Mesenchymal stem cell (in vitro differentiated cells and primary cell): ENCODE results near the gene RINL.
"Not testable (repeated sequence)": the region's sequence is repeated elsewhere in the genome, so short reads cannot be mapped to it uniquely, and the experiment has no call there.

Source experiments
- DNase-seq: peaks from one replicate; pipeline ENCODE4 v3.0.0-alpha.2; 2013
- H2AFZ ChIP-seq: one replicate; pipeline ENCODE4 v1.6.1; 2013; ENCODE audit warnings: low read depth, mild to moderate bottlenecking, control low read depth, inconsistent platforms, low read length, moderate library complexity
- H2AK5ac ChIP-seq: 2 replicates; pipeline ENCODE4 v1.6.1; 2013; ENCODE audit warnings: low read length, moderate library complexity, mild to moderate bottlenecking, inconsistent platforms; ENCODE audit not compliant: severe bottlenecking
- H2BK120ac ChIP-seq: one replicate; pipeline ENCODE4 v1.6.1; 2013; ENCODE audit warnings: low read depth, mild to moderate bottlenecking, inconsistent platforms, low read length, moderate library complexity
- H2BK12ac ChIP-seq, 2 experiments: one replicate each; pipeline ENCODE4 v1.6.1; 2013; ENCODE audit warnings: inconsistent platforms in 2 of 2, low read length in 2 of 2, mild to moderate bottlenecking in 2 of 2, moderate library complexity in 2 of 2, control low read depth in 1 of 2
- H2BK15ac ChIP-seq: one replicate; pipeline ENCODE4 v1.6.1; 2013; ENCODE audit warnings: mild to moderate bottlenecking, low read depth, inconsistent platforms; ENCODE audit not compliant: poor library complexity, severe bottlenecking
- H2BK5ac ChIP-seq: 2 replicates; pipeline ENCODE4 v1.6.1; 2013; ENCODE audit warnings: low read depth, mild to moderate bottlenecking, low read length, control low read depth, inconsistent platforms; ENCODE audit not compliant: poor library complexity, severe bottlenecking
- H3K14ac ChIP-seq, 2 experiments: one replicate each; pipeline ENCODE4 v1.6.1; 2013; ENCODE audit warnings: inconsistent platforms in 2 of 2, low read length in 2 of 2, control low read depth in 1 of 2, mild to moderate bottlenecking in 1 of 2, moderate library complexity in 1 of 2
- H3K18ac ChIP-seq, 2 experiments: one replicate each; pipeline ENCODE4 v1.6.1; 2013; ENCODE audit warnings: inconsistent platforms in 2 of 2, low read length in 2 of 2, control low read depth in 1 of 2, low read depth in 1 of 2, mild to moderate bottlenecking in 1 of 2
- H3K23ac ChIP-seq, 2 experiments: one replicate each; pipeline ENCODE4 v1.6.1; 2013; ENCODE audit warnings: inconsistent platforms in 2 of 2, low read length in 2 of 2, mild to moderate bottlenecking in 2 of 2, moderate library complexity in 2 of 2, control low read depth in 1 of 2
- H3K27ac ChIP-seq: 2 replicates; pipeline ENCODE4 v1.5.1; 2013; ENCODE audit warnings: mild to moderate bottlenecking, moderate library complexity, low read length, control low read depth, inconsistent platforms; ENCODE audit not compliant: poor library complexity, severe bottlenecking
- H3K27me3 ChIP-seq, 2 experiments: 2 replicates each; pipeline versions ENCODE4 v1.6.1 to v1.7.0; 2013; ENCODE audit warnings: low read length in 2 of 2, mild to moderate bottlenecking in 2 of 2, moderate library complexity in 2 of 2, control low read depth in 1 of 2, inconsistent platforms in 1 of 2; ENCODE audit not compliant: control insufficient read depth in 1 of 2, insufficient read depth in 1 of 2
- H3K36me3 ChIP-seq, 2 experiments: 2 replicates each; pipeline versions ENCODE4 v1.6.1 to v1.7.0; 2013; ENCODE audit warnings: low read length in 2 of 2, control low read depth in 1 of 2, inconsistent platforms in 1 of 2, low read depth in 1 of 2, mild to moderate bottlenecking in 1 of 2; ENCODE audit not compliant: insufficient read depth in 2 of 2, control insufficient read depth in 1 of 2
- H3K4ac ChIP-seq, 2 experiments: one replicate each; pipeline ENCODE4 v1.6.1; 2013; ENCODE audit warnings: inconsistent platforms in 2 of 2, low read length in 2 of 2, mild to moderate bottlenecking in 2 of 2, moderate library complexity in 2 of 2, control low read depth in 1 of 2, low read depth in 1 of 2
- H3K4me1 ChIP-seq: 2 replicates; pipeline ENCODE4 v1.6.1; 2013; ENCODE audit warnings: low read depth, low read length, control low read depth; ENCODE audit not compliant: control insufficient read depth, insufficient read depth
- H3K4me2 ChIP-seq: 2 replicates; pipeline ENCODE4 v1.6.1; 2013; ENCODE audit warnings: low read length, mild to moderate bottlenecking, inconsistent platforms; ENCODE audit not compliant: poor library complexity, severe bottlenecking
- H3K4me3 ChIP-seq, 2 experiments: 2 replicates each; pipeline versions ENCODE4 v1.5.1 to v1.7.0; 2013; ENCODE audit warnings: low read length in 2 of 2, mild to moderate bottlenecking in 2 of 2, control low read depth in 1 of 2, low read depth in 1 of 2; ENCODE audit not compliant: insufficient read depth in 1 of 2
- H3K79me1 ChIP-seq: replicated peaks from 2 replicates; pipeline ENCODE4 v1.6.1; 2013; ENCODE audit warnings: mild to moderate bottlenecking, control low read depth, low read length, inconsistent platforms; ENCODE audit not compliant: poor library complexity, severe bottlenecking
- H3K9ac ChIP-seq: 2 replicates; pipeline ENCODE4 v1.7.0; 2013; ENCODE audit warnings: mild to moderate bottlenecking, low read length, moderate library complexity
- H3K9me3 ChIP-seq: 2 replicates; pipeline ENCODE4 v1.7.0; 2013; ENCODE audit warnings: mild to moderate bottlenecking, low read length; ENCODE audit not compliant: control insufficient read depth
- H4K8ac ChIP-seq: one replicate; pipeline ENCODE4 v1.6.1; 2013; ENCODE audit warnings: inconsistent platforms, mild to moderate bottlenecking, low read length, moderate library complexity
- H4K91ac ChIP-seq: one replicate; pipeline ENCODE4 v1.6.1; 2013; ENCODE audit warnings: mild to moderate bottlenecking, low read length, inconsistent platforms
- WGBS: methylation state at CpG from one replicate; pipeline ENCODE4 v1.1.7; 2013; ENCODE audit warnings: mixed read lengths; 5-methylcytosine and 5-hydroxymethylcytosine counted together

Gene RINL

GRCh38 chr19:38884691-38885090 lies 6.6 kb upstream of the RINL start:
- WGBS, result 95% methylated on average over 3 of the region's 3 CpGs
- H3K14ac ChIP-seq, result not testable (repeated sequence)

GRCh38 chr19:38883286-38883685 lies 5.2 kb upstream of the RINL start:
- H3K36me3 ChIP-seq, result peaks cover 35 to 45% of the 10 kb centered on the region in 2 experiments
- H2AFZ ChIP-seq, result no peak overlapping the region
- no peak for DNase-seq
- H3K4me2 ChIP-seq, result no peak overlapping the region
- H2BK15ac ChIP-seq, result no peak overlapping the region
- H3K79me1 ChIP-seq, result peaks cover 1% of the 10 kb centered on the region
- 98% methylated on average over 9 of the region's 9 CpGs for WGBS
- no peaks in the 10 kb centered on the region for H3K9me3 ChIP-seq
- no peaks in the 10 kb centered on the region for H3K27me3 ChIP-seq
- no peak overlapping the region for H3K27ac ChIP-seq
- no peak overlapping the region for H2AK5ac ChIP-seq
- no peak overlapping the region for H3K14ac ChIP-seq
- H3K4ac ChIP-seq, result no peak overlapping the region
- H3K4me1 ChIP-seq, result peaks cover 2% of the 10 kb centered on the region
- H2BK12ac ChIP-seq, result no peak overlapping the region
- no peak overlapping the region for H3K9ac ChIP-seq
- no peak overlapping the region for H3K23ac ChIP-seq
- no peak overlapping the region for H3K4me3 ChIP-seq
- no peak overlapping the region for H4K8ac ChIP-seq
- no peak overlapping the region for H2BK120ac ChIP-seq
- H2BK5ac ChIP-seq, result no peak overlapping the region
- H3K18ac ChIP-seq, result no peak overlapping the region
- no peak overlapping the region for H4K91ac ChIP-seq

More at GRCh38 chr19:38884691-38885090, 6.6 kb upstream of the RINL start:
- not testable (repeated sequence) for H2BK12ac ChIP-seq, DNase-seq, H3K4me2 ChIP-seq, H2AFZ ChIP-seq, H3K9me3 ChIP-seq, H3K4me1 ChIP-seq, H3K27me3 ChIP-seq, H3K23ac ChIP-seq, H2BK5ac ChIP-seq, H3K4me3 ChIP-seq, H2AK5ac ChIP-seq, H3K9ac ChIP-seq, H3K27ac ChIP-seq, H4K91ac ChIP-seq, H2BK120ac ChIP-seq, H3K79me1 ChIP-seq, H4K8ac ChIP-seq, H3K4ac ChIP-seq, H3K18ac ChIP-seq, H2BK15ac ChIP-seq
- H3K36me3 ChIP-seq, result peaks cover 44 to 48% of the 10 kb centered on the region in 2 experiments

- Histone ChIP-seq H2AFZ (no peak overlapping the region), H2BK15ac (no peak overlapping the region), H3K14ac (no peak overlapping the region), H2BK5ac (no peak overlapping the region), H3K36me3 (peaks cover 25 to 35% of the 10 kb centered on the region in 2 experiments), H3K4ac (no peak overlapping the region), H3K4me3 (no peak overlapping the region), H3K9me3 (no peaks in the 10 kb centered on the region), H4K8ac (no peak overlapping the region), H2AK5ac (no peak overlapping the region), H3K4me1 (peaks cover 5% of the 10 kb centered on the region), H2BK120ac (no peak overlapping the region), H3K27ac (no peak overlapping the region), H3K4me2 (no peak overlapping the region), H3K23ac (no peak overlapping the region), H4K91ac (no peak overlapping the region), H3K79me1 (peaks cover 1% of the 10 kb centered on the region), H3K18ac (no peak overlapping the region), H2BK12ac (no peak overlapping the region), H3K9ac (no peak overlapping the region), H3K27me3 (no peaks in the 10 kb centered on the region)
- no peak for DNase-seq
- WGBS, result 96% methylated on average over 17 of the region's 19 CpGs
These were observed 3.0 kb upstream of the RINL start for GRCh38 chr19:38880882-38881609.

- Histone ChIP-seq H2BK120ac (no peak overlapping the region), H3K23ac (no peak overlapping the region), H3K27ac (no peak overlapping the region), H3K4me1 (peaks cover 3% of the 10 kb centered on the region), H3K14ac (no peak overlapping the region), H3K27me3 (no peaks in the 10 kb centered on the region), H2BK5ac (no peak overlapping the region), H3K4ac (no peak overlapping the region), H3K9me3 (no peaks in the 10 kb centered on the region), H2BK15ac (no peak overlapping the region), H2BK12ac (no peak overlapping the region), H4K91ac (no peak overlapping the region), H4K8ac (no peak overlapping the region), H3K4me2 (no peak overlapping the region), H2AFZ (no peak overlapping the region), H3K79me1 (peaks cover 1% of the 10 kb centered on the region), H2AK5ac (no peak overlapping the region), H3K18ac (no peak overlapping the region), H3K36me3 (peaks cover 25 to 35% of the 10 kb centered on the region in 2 experiments), H3K4me3 (no peak overlapping the region), H3K9ac (no peak overlapping the region)
- no peak for DNase-seq
- 92% methylated on average over 17 of the region's 19 CpGs for WGBS
These were observed 2.2 kb upstream of the RINL start for GRCh38 chr19:38880076-38880881.
